GM18505 (cell line): ENCODE measurements around the gene CFAP20DC.
"Not testable (repeated sequence)": the region's sequence is repeated elsewhere in the genome, so short reads cannot be mapped to it uniquely, and the experiment has no call there.

Experiments used
- ATAC-seq: cut with Tn5 transposase; IDR thresholded peaks from one replicate; pipeline ENCODE4 v1.9.1; 2021; ENCODE audit not compliant: unreplicated experiment
- POLR2A ChIP-seq: IDR thresholded peaks from 4 replicates; pipeline ENCODE4 v1.6.1; 2011; ENCODE audit warnings: borderline replicate concordance; ENCODE audit not compliant: insufficient read depth, insufficient read length; ENCODE audit errors: extremely low read depth

Gene CFAP20DC

GRCh38 chr3:58864480-58864879 lies 185.3 kb downstream of the CFAP20DC start:
- TF ChIP-seq POLR2A, result no peak
- no peak for ATAC-seq

GRCh38 chr3:58863206-58863605 lies 186.6 kb downstream of the CFAP20DC start:
- TF ChIP-seq POLR2A, result no peak
- no peak for ATAC-seq

GRCh38 chr3:58861551-58861950 lies 188.3 kb downstream of the CFAP20DC start:
- no peak for ATAC-seq

GRCh38 chr3:58858126-58858525 lies 191.7 kb downstream of the CFAP20DC start:
- no peak for TF ChIP-seq POLR2A
- no peak for ATAC-seq

More at GRCh38 chr3:58861551-58861950, 188.3 kb downstream of the CFAP20DC start:
- no peak for TF ChIP-seq POLR2A

- ATAC-seq, result no peak
- no peak for TF ChIP-seq POLR2A
These were observed 192.4 kb downstream of the CFAP20DC start for GRCh38 chr3:58857402-58857801.

GRCh38 chr3:58848826-58849225 lies 201.0 kb downstream of the CFAP20DC start:
- no peak for TF ChIP-seq POLR2A
- ATAC-seq, result no peak

GRCh38 chr3:58842050-58842747 lies 207.6 kb downstream of the CFAP20DC start:
- ATAC-seq, result not testable (repeated sequence)

GRCh38 chr3:58840949-58841348 lies 208.9 kb downstream of the CFAP20DC start:
- ATAC-seq, result no peak
- no peak for TF ChIP-seq POLR2A

GRCh38 chr3:58839964-58840363 lies 209.9 kb downstream of the CFAP20DC start:
- no peak for TF ChIP-seq POLR2A
- ATAC-seq, result no peak

- no peak for TF ChIP-seq POLR2A
- ATAC-seq, result no peak
These were observed 210.6 kb downstream of the CFAP20DC start for GRCh38 chr3:58839187-58839586.

GRCh38 chr3:58837856-58838255 lies 212.0 kb downstream of the CFAP20DC start:
- no peak for TF ChIP-seq POLR2A
- ATAC-seq, result no peak

GRCh38 chr3:58837141-58837843 lies 212.5 kb downstream of the CFAP20DC start:
- TF ChIP-seq POLR2A, result no peak
- ATAC-seq, result no peak

GRCh38 chr3:58835086-58835485 lies 214.7 kb downstream of the CFAP20DC start:
- no peak for ATAC-seq
- TF ChIP-seq POLR2A, result no peak

- ATAC-seq, result no peak
- no peak for TF ChIP-seq POLR2A
These were observed 216.3 kb downstream of the CFAP20DC start for GRCh38 chr3:58833491-58833890.
